Brain microvascular endothelial cell (primary cell): ENCODE data around the gene HCFC1R1.
A peak's percentile ranks its signal among the peaks of the same experiment; 100 is the strongest.

Source experiments
- DNase-seq: peaks from one replicate; pipeline ENCODE4 v3.0.0-alpha.2; 2020
- H3K27ac ChIP-seq: fragments of 250-450 bp; sonication (Bioruptor Pico); 2 replicates; pipeline ENCODE4 v1.5.1; 2020; ENCODE audit warnings: mild to moderate bottlenecking, moderate library complexity
- H3K27me3 ChIP-seq: fragments of 250-450 bp; sonication (Bioruptor Pico); replicated peaks from 2 replicates; pipeline ENCODE4 v1.5.1; 2020; ENCODE audit warnings: mild to moderate bottlenecking
- H3K36me3 ChIP-seq: fragments of 250-450 bp; sonication (Bioruptor Pico); replicated peaks from 2 replicates; pipeline ENCODE4 v1.5.1; 2020; ENCODE audit warnings: mild to moderate bottlenecking
- H3K4me3 ChIP-seq: 2 replicates; pipeline ENCODE4 v1.5.1; 2011; ENCODE audit warnings: low read depth, mild to moderate bottlenecking, control low read depth, low read length, moderate library complexity
- CTCF ChIP-seq: IDR thresholded peaks from 2 replicates; pipeline ENCODE4 v1.5.1; 2011; ENCODE audit warnings: low read depth, mild to moderate bottlenecking, moderate library complexity, low read length, control low read depth, inconsistent platforms; ENCODE audit errors: missing control alignments
- in situ Hi-C: cut with HindIII; loops from 2 replicates; pipeline ENCODE4 v1.10.0; 2017; ENCODE audit warnings: low sequenced_read_pairs, low pct_ligation_motif_present

Gene HCFC1R1

GRCh38 chr16:3003582-3004270, 20.0 kb downstream of the HCFC1R1 start:
- peak; percentile 55 for TF ChIP-seq CTCF
- in situ Hi-C loops, result no loop called here
- no peak overlapping the region for H3K27ac ChIP-seq
- no peaks in the 10 kb centered on the region for H3K36me3 ChIP-seq
- DNase-seq, result peak; percentile 96
- H3K27me3 ChIP-seq, result peaks cover 23% of the 10 kb centered on the region
- H3K4me3 ChIP-seq, result no peak overlapping the region

- Histone ChIP-seq H3K4me3 (no peak overlapping the region), H3K27ac (no peak overlapping the region), H3K36me3 (no peaks in the 10 kb centered on the region), H3K27me3 (peaks cover 12% of the 10 kb centered on the region)
- in situ Hi-C loops, result no loop called here
- no peak for TF ChIP-seq CTCF
- DNase-seq, result no peak
Measured at GRCh38 chr16:3001316-3001715, 22.4 kb downstream of the HCFC1R1 start.

GRCh38 chr16:3000540-3000939, 23.2 kb downstream of the HCFC1R1 start:
- Histone ChIP-seq H3K27me3 (peaks cover 10% of the 10 kb centered on the region), H3K36me3 (no peaks in the 10 kb centered on the region), H3K27ac (no peak overlapping the region), H3K4me3 (no peak overlapping the region)
- no peak for DNase-seq
- TF ChIP-seq CTCF, result no peak
- in situ Hi-C loops, result no loop called here

DNA sequence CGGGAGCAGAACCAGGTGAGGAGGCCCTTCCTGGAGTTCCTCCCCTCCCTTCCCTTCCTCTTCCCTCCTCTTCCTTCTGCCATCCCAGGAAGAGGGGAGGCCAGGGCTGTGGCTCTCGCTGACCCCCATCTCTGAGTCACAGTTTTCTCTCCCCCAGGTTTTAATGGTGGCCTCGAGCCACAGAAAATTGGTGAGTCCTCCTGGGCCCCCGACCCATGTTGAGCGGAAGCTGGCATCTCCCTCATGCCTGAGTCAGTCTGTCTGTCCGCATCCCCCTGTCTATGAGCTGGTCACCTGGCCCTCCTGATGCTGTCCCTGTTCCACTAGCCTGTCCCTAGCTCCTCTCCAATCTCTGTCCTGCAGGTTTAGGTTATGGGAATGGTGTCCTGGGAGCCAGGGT, 23.8 kb downstream of the HCFC1R1 start:
- no peak overlapping the region for H3K27ac ChIP-seq
- H3K27me3 ChIP-seq, result peaks cover 6% of the 10 kb centered on the region
- no peak for DNase-seq
- in situ Hi-C loops, result no loop called here
- H3K36me3 ChIP-seq, result no peaks in the 10 kb centered on the region
- TF ChIP-seq CTCF, result no peak
- H3K4me3 ChIP-seq, result no peak overlapping the region

- no peaks in the 10 kb centered on the region for H3K36me3 ChIP-seq
- TF ChIP-seq CTCF, result no peak
- H3K27me3 ChIP-seq, result peaks cover 4% of the 10 kb centered on the region
- DNase-seq, result no peak
- no peak overlapping the region for H3K27ac ChIP-seq
- no peak overlapping the region for H3K4me3 ChIP-seq
- in situ Hi-C loops, result no loop called here
Measured at GRCh38 chr16:2996298-2996697, 27.4 kb downstream of the HCFC1R1 start.
